Measurements from ENCODE around the gene LRPAP1.

LRPAP1 gene

DNA sequence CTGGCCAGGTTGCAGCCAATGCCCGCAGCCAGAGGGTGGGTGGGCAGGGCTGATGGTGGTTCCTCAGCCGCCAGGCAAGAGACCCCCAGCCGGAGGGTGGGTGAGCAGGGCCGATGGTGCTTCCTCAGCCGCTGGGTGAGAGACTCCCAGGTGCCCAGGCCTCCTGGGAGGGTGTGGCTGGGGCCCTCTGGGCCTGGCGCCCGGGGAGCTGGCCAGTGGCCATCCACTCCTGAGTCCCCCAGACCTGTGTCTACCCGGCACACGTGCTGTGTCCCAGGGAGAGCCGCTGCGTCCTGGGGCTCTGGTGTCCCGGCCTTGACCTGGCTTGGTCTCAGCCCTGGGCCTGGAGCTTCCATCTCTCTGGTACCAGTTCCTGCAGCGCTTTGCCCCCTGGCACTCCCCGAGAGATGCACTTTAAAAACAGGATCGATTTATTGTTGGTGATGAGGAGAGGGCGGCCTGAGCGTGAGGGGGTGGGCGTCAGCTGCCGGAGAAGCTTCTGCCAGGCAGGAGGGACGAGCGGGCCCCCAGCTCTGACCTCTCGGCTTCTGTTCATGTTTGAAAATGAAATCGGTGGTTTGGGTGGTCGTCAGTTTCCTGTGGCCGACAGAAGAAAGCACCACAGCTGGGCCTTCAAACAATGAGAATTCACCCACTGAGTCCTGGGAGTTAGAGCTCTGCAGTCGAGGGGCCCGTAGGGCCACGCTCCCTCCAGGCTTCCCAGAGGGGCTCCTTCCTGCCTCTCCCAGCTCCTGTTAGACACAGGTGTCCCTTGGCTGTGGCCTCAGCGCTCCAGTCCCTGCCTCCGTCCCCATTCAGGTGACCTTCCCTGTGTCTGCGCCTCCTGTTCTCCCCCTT is 62.6 kb downstream of the LRPAP1 start:
- no peak for DNase-seq (ENCODE audit: low read depth)
- TF ChIP-seq, protein P1, sequence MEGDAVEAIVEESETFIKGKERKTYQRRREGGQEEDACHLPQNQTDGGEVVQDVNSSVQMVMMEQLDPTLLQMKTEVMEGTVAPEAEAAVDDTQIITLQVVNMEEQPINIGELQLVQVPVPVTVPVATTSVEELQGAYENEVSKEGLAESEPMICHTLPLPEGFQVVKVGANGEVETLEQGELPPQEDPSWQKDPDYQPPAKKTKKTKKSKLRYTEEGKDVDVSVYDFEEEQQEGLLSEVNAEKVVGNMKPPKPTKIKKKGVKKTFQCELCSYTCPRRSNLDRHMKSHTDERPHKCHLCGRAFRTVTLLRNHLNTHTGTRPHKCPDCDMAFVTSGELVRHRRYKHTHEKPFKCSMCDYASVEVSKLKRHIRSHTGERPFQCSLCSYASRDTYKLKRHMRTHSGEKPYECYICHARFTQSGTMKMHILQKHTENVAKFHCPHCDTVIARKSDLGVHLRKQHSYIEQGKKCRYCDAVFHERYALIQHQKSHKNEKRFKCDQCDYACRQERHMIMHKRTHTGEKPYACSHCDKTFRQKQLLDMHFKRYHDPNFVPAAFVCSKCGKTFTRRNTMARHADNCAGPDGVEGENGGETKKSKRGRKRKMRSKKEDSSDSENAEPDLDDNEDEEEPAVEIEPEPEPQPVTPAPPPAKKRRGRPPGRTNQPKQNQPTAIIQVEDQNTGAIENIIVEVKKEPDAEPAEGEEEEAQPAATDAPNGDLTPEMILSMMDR (IDR thresholded peaks at IDR 0.05; ENCODE audit: control insufficient read depth, extremely low read depth, insufficient read depth): no peak
- no peak overlapping the region for H3K4me3 ChIP-seq (ENCODE audit: low read depth, low read length)

DNA sequence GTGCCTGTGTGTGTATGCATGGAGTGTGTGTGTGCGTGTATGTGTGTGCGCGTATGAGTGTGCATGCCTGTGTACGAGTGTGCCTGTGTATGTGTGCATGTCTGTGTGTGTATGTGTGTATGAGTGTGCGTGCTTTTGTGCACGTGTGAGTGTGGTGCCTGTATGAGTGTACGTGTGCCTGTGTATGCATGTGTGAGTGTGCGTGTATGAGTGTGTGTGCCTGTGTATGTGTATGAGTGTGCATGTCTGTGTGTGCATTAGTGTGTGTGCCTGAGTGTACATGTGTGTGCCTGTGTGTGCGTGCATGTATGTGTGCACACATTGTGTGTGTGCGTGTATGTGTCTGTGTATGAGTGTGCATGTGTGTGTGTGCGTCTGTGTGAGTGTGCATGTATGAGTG is 63.4 kb downstream of the LRPAP1 start:
- TF ChIP-seq, protein P1 (IDR thresholded peaks at IDR 0.05; ENCODE audit: control insufficient read depth, extremely low read depth, insufficient read depth): no peak
- DNase-seq (ENCODE audit: low read depth): no peak
- H3K4me3 ChIP-seq (ENCODE audit: low read depth, low read length): no peak overlapping the region

DNA sequence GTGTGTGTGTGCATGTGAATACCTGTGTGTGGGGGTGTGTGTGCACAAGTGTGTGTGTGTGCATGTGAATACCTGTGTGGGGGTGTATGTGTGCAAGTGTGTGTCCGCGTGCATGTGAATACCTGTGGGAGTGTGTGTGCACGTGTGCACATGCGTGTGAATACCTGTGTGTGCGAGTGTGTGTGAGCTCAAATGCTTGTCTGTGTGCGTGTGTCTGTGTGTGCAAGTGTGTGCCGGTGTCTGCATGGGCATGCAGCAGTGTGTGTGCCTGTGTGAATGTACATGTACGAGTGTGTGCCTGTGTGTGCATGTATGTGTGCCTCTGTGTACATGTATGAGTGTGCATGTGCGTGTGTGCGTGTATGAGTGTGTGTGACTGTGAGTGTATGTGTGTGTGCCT is 64.1 kb downstream of the LRPAP1 start:
- TF ChIP-seq, protein P1 (IDR thresholded peaks at IDR 0.05; ENCODE audit: control insufficient read depth, extremely low read depth, insufficient read depth): no peak
- no peak overlapping the region for H3K4me3 ChIP-seq (ENCODE audit: low read depth, low read length)
- no peak for DNase-seq (ENCODE audit: low read depth)

DNA sequence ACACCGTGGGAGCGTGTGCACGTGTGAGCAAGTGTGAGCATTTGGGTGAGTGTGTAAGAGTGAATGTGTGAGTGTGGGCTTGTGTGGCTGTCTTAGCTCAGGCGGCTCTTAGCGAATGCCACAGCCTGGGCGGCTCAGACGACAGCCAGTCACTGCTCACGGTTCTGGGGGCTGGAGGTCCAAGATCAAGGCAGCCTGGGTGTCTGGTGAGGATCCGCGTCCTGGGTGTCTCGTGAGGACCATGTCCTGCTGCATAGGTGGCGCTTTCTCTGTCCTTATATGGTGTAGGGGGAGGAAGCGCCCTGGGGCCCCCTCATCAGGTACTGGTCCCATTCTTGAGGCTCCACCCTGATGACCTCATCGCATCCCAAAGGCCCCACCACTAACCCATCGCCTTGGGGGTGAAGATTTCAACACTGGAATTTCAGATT is 64.6 kb downstream of the LRPAP1 start:
- H3K4me3 ChIP-seq (ENCODE audit: low read depth, low read length): no peak overlapping the region
- TF ChIP-seq, protein P1 (IDR thresholded peaks at IDR 0.05; ENCODE audit: control insufficient read depth, extremely low read depth, insufficient read depth): no peak
- DNase-seq (ENCODE audit: low read depth): no peak

DNA sequence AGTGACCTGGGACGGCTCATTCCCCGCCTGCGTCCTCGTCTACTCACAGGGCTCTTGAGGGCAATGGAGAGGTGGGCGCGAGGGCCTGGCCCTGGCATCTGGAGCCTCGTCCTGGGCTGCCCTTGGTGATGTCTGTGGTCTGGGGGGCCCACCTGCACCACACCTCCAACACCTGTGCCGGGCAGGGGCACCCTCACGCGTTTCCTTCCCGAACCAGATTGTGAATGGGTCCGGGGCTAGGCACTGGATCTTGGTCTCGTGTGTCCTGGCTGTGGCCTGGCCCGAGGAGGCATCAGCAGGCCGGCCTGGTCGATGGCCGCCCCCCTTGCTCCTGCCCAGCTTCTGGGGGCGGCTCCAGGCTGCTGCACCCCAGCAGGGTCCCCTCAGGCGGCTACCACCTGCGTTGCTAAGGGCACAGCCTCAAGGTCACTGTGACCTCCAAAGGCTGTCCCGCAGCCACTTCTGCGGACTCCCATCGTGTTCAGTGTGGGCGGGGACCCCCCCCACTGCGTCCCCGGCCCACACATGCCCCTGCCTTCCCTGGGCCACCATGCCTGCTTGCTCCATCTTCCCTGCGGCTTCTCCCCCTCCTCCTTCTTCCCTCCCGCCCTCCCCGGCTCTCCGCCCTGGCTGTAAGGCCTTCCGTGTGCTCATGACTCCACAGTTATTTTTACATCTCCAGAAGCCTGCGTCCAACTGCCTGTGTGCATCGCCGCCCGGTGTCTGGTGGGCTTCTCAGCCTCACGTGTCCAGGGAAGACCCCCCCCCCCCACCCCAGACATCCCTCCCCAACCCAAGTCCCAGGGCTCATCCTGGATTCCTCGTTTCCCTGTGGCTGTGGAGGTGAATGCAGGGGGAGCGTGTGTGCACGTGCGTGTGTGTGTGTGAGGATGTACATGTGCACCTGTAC is 65.3 kb downstream of the LRPAP1 start:
- no peak overlapping the region for H3K4me3 ChIP-seq (ENCODE audit: low read depth, low read length)
- DNase-seq (ENCODE audit: low read depth): no peak
- TF ChIP-seq, protein P1 (IDR thresholded peaks at IDR 0.05; ENCODE audit: control insufficient read depth, extremely low read depth, insufficient read depth): no peak

DNA sequence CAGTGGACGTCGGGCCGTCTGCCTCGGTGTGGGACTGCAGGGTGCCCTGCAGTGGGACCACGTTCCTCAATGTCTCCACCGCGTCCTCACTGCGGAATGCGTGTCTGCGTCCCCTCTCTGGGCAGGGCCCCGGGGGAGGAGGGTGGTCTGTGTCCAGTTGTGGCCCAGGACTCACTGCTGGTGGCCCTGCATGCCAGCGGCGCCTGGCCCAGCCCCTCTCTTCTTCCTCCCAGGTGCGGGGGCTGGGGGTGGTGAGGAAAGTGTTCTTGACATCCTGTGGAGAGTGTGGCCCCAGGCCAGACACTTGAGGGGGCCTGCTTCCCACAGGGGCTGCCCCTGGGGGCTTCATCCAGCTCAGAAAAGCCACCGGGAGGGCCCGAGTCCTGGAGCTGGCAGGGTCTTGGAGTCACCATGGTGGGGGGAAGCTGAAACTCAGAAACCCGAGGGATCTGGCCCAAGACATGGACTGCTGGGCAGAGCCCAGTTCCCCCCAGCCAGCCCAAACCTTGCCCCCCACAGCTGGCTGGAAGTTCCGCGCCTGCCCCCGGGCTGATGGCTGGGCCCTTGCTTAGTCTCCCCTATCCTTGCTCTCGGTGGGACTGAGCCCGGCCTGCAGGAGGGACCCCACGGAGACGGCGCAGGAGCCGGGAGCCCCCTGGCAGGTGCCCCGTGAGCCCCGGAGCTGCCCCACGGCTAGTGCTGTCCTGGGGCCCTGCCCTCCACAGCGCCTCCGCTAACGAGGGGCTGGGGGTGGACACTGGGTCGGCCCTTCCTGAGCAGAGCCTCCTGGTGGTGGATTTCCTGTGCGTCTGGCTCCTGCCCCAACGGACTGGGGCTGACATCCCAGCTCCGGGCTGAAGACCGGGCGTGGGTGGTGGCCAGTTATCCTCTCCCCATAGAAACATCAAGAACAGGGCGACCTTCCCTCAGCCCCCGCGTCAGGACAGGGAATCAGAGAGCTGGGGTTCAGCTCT is 66.2 kb downstream of the LRPAP1 start:
- TF ChIP-seq, protein P1 (IDR thresholded peaks at IDR 0.05; ENCODE audit: control insufficient read depth, extremely low read depth, insufficient read depth): no peak
- H3K4me3 ChIP-seq (ENCODE audit: low read depth, low read length): no peak overlapping the region
- no peak for DNase-seq (ENCODE audit: low read depth)
